Medulla oblongata (tissue), 1 donor: ENCODE results near the gene SAPCD2.
"Not testable (repeated sequence)": the region's sequence is repeated elsewhere in the genome, so short reads cannot be mapped to it uniquely, and the experiment has no call there.

Source experiments
- DNase-seq: peaks from one replicate; pipeline ENCODE4 v3.0.0-alpha.2; 2015; ENCODE audit errors: extremely low spot score

Gene SAPCD2

GRCh38 chr9:137070201-137070905 is at the start of gene SAPCD2:
Gene SAPCD2 (minus strand): TSS chr9:137070557. CDS start chr9:137070460, 97 bp downstream.
- peak; percentile 93 for DNase-seq

DNA sequence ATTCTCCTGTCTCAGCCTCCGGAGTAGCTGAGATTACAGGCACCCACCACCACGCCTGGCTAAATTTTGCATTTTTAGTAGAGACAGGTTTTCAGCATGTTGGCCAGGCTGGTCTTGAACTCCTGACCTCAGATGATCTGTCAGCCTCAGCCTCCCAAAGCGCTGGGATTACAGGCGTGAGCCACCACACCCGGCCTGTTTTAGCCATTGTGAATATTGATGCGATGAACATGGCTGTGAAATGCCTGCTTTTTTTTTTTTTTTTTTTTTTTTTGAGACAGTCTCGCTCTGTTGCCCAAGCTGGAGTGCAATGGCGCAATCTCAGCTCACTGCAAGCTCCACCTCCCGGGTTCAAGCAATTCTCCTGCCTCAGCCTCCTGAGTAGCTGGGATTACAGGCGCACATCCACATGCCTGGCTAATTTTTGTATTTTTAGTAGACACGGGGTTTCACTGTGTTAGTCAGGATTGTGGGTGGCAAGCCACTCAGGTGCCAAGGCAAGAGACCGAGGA is 47.8 kb upstream of the SAPCD2 start:
- DNase-seq, result not testable (repeated sequence)

GRCh38 chr9:137117269-137117731 is 46.9 kb upstream of the SAPCD2 start:
- no peak for DNase-seq

DNA sequence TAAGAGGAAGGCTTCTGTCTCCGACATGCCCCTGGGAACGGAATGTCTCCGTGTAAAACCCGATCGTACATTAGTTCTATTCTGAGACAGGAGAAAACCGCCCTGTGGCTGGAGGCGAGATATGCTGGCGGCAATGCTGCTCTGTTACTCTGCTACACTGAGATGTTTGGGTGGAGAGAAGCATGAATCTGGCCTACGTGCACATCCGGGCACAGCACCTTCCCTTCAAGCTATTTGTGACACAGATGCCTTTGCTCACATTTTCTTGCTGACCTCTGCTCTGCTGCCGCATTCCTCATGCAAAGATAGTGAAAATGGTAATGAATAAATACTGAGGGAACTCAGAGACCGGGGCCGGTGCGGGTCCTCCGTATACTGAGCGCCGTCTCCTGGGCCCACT is 46.4 kb upstream of the SAPCD2 start:
- DNase-seq, result no peak

GRCh38 chr9:137116027-137116507 is 45.7 kb upstream of the SAPCD2 start:
- no peak for DNase-seq

GRCh38 chr9:137115394-137116026 is 45.2 kb upstream of the SAPCD2 start:
- no peak for DNase-seq

DNA sequence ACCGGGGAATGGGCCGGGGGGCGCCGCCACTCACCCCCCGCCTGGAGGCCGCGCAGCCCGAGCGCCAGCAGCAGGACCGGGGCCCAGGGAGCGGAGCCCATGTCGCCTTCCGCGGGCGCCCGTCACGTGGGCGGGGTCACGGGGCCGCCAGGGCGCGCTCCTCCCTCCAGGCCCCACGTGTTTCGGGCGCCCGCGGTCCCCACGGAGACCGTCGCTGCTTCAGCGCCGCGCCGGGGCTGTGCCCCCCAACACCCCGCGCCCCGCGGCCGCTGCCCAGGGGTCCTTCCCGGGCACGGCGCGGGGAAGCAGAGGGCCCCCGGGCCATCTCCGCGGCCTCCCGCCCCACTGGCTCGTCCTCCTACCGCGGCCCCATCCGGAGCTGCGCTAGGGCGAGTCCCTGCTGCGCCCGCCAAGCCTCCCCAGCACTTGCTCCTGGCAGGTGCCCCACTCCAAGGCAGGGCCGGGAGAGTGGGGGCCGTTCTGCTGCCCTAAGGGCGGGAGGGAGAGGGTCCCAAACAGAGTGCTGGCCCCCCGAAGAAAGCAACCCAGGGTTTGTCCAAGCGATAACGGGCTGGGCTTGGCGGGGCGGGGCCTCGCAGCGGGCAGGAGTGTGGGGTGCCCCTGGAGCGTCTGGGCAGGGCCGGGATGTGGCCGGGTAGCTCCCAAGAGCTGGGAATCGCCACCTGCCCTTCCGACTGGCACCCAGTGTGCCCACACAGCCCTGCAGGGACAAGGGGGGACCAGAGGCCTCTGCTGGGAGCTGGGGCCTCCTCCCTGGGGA is 44.4 kb upstream of the SAPCD2 start, which contains the start of gene DPP7:
Gene DPP7 (minus strand): TSS at position 121 of the 781 bp plus-strand sequence. CDS start 20 bp downstream, at position 101.
- peak; percentile 85 for DNase-seq

DNA sequence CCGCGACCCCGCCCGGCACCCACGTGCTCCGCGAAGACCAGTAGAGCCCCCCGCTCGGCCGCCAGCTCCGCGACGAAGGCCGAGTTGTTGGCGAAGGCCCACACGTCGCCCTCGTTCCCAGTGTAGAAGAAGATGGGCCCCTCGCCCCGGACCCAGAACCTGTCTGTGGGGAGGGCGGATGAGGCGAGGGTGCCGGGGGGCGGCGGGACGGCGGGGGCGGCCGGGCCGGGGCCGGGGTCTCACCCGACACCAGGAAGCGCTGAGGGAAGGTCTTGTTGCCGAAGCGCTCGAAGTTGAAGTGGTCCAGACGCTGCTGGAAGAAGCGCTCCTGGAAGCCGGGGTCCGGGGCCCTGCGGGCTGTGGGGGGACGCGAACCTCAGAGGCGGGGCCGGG is 43.9 kb upstream of the SAPCD2 start:
- no peak for DNase-seq

DNA sequence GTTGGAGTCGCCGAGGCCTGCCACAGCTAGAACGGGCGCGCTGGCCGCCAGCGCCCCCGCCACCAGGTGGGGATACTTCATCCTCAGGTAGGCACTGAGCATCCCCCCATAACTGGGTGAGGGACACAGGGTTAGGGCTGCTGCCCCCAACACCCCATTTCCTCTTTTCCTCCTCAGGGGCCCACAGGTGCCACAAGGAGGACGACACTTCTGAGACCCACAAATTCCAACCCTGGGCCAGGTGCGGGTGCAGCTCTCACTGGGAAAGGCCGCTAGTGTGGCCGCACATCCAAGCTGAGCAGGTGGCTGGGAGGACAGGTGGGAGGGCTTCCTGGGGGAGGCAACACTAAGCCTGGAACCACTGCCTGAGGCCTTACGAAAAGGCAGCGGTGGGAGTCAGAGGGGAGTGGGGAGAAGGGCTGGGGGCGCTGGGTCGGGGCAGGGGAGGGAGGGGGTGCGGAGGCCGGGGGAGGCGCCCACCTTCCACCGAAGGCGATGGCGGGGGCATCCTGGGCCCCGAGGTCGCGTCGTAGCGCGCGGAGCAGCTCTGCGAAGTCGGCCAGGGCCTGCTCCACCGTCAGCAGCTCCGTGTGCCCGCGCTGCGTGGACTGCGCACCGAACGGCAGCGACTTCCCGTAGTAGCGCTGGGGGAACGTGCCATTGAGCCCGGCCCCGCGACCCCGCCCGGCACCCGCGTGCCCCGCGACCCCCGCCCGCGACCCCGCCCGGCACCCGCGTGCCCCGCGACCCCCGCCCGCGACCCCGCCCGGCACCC is 43.2 kb upstream of the SAPCD2 start:
- no peak for DNase-seq

GRCh38 chr9:137112564-137113384 is 42.4 kb upstream of the SAPCD2 start:
- DNase-seq, result no peak

DNA sequence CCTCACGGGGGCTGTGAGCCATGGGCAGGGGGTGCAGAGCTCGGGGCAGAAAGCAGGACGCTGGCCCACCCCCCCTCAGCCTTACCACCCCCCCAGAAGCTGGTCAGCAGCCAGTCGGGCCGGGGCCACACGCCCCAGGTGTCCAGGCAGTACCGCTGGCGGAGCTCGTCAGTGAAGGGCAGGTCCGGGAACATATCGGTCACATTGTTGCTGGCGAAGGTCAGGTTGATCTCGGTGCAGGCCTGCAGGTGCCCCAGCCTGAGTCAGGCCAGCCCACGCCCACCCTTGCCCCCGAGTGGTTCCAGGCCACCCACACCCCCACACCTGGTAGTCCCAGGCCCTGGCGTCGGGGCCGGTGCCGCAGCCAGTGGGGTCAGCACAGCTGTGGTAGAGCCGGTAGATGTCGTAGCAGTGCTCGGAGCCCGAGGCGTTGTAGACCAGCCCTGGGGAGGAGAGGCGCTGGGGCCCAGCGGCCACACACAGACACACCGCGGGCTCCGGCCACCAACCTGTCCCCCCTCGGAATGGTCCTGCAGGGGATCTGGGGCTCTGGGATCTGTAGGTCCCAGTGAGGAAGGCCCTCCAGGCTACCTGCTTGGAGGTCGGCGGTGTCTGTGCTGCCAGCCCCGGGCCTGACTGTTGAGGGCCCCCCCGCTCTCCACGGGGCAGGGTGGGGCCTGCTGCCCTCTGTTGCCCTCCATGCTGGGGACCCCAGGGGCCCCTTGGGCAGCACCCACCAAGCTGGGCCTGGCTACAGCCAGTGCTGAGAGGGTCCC is 41.6 kb upstream of the SAPCD2 start:
- no peak for DNase-seq

DNA sequence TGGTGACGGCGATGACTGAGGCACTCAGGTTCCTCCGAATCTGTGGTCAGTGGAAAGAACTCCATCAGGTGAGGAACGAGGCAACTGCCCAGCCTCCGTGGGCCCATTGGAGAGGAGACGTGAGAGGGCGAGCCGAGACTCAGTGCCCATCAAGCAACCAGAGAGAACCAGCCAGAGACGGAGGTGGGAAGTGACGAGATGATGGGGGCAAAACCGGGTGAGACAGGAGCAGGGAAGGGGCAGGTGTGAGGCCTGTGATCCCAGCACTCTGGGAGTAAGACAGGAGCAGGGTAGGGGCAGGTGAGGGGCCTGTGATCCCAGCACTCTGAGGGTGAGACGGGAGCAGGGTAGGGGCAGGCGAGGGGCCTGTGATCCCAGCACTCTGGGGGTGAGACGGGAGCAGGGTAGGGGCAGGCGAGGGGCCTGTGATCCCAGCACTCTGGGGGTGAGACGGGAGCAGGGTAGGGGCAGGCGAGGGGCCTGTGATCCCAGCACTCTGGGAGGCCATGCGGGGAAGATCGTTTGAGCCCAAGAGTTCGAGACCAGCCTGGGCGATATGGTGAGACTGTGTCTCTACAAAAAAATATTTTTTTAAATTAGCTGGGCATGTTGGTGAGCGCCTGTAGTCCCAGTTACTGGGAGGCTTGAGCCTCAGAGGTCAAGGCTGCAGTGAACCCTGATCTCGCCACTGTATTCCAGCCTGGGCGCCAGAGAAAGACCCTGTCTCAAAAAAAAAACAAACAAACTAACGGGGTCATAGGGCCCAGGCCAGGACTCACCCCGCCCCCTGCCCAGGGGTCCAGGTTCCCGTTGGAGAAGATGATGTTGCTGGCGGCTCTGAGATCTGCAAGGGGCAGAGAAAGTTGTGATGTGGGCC is 40.8 kb upstream of the SAPCD2 start:
- no peak for DNase-seq

DNA sequence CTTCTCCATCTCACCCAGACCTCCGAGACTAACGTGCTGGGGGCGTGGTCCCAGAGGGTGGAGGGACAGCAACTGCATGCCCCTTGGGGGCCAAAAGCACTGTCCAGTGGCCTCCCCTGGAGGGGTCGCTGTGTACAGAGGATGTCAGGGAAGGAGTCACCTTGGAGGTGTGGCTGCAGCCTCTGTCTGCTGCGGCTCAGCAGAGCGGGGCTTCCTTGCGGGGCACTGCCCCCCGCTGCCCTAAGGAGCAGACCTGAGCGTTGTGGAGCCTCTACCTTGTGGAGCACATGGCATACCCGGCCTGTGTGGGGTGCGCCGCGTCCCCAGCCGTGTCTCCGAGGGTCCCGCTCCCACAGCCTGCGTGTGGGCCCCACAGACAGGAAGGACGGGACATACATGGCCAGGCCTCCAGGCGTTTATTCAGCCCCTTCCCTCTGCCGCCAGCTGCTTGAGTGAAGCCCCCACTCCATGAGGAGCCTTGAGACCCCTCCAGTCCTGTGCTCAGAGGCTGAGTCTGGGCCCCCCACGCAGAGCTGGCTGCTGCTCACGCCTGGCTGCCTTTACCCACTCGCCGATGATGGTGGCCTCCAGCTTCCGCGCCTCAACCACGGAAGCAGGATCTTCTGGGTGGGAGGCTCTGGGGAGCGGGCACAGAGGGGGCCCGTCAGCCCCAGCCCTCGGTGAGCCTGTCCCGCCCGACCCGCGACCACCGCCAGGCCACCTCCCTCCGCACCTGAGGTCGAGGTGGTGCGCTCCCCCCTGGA is 40.0 kb upstream of the SAPCD2 start:
- DNase-seq, result no peak

GRCh38 chr9:137109250-137110146 is 39.1 kb upstream of the SAPCD2 start:
- DNase-seq, result no peak

DNA sequence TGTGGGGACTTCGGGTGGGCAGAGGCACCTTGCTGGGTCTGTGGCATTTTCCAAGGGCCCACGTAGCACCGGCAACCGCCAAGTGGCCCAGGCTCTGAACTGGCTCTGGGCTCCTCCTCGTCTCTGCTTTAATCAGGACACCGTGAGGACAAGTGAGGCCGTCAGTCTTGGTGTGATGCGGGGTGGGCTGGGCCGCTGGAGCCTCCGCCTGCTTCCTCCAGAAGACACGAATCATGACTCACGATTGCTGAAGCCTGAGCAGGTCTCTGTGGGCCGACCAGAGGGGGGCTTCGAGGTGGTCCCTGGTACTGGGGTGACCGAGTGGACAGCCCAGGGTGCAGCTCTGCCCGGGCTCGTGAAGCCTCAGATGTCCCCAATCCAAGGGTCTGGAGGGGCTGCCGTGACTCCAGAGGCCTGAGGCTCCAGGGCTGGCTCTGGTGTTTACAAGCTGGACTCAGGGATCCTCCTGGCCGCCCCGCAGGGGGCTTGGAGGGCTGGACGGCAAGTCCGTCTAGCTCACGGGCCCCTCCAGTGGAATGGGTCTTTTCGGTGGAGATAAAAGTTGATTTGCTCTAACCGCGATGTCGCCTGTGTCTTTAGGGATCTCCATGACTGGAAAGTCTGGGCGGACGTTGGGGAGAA is 38.4 kb upstream of the SAPCD2 start:
- no peak for DNase-seq

DNA sequence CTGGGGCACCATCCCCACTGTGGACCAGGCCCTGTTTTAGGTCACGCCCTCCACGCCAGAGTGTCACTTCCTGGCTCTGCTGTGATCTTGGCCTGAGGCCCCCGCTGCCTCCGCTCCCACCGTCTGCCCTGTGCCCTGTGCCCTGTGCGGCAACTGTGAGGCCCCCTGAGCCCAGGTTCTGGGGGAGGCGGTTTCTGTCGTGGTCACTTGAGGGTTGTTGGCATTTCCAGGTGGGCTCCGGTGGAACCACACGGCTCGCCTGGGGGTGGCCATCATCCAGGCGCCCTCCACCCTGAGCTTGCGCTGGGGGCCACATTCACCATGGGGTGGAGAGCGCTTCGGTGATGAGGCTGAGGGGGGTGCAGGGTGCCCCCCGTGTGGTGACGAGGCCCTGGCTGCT is 37.6 kb upstream of the SAPCD2 start:
- DNase-seq, result no peak
